ENCODE results near the gene UCP3. TPM values are rescaled to one million over a fixed set of nuclear protein-coding genes. Genes with fewer than 3 reads are reported as not detected.

Gene UCP3
- total RNA-seq, 4 donors from 2014 or later, result 0.74 to 2.8 (median 1.2) TPM

- no peak for ATAC-seq (ENCODE audit: low FRiP score)
- no peak for DNase-seq (ENCODE audit: low spot score)
- TF ChIP-seq CTCF (IDR thresholded peaks at IDR 0.05), result no peak
Observed at GRCh38 chr11:74043450-74043849, 34.6 kb upstream of the UCP3 start.

GRCh38 chr11:74037309-74037708 is 28.4 kb upstream of the UCP3 start:
- ATAC-seq (ENCODE audit: low FRiP score) (no peak), DNase-seq (ENCODE audit: low spot score) (no peak)

GRCh38 chr11:74035264-74035663 is 26.4 kb upstream of the UCP3 start:
- ATAC-seq (ENCODE audit: low FRiP score) (no peak), DNase-seq (ENCODE audit: low spot score) (no peak)
- no peak for TF ChIP-seq CTCF (IDR thresholded peaks at IDR 0.05)

More at GRCh38 chr11:74037309-74037708, 28.4 kb upstream of the UCP3 start:
- no peak for TF ChIP-seq CTCF (IDR thresholded peaks at IDR 0.05)

GRCh38 chr11:74033046-74033445 is 24.2 kb upstream of the UCP3 start:
- DNase-seq (ENCODE audit: low spot score) (no peak), ATAC-seq (ENCODE audit: low FRiP score) (no peak)
- no peak for TF ChIP-seq CTCF (IDR thresholded peaks at IDR 0.05)

GRCh38 chr11:74030723-74031676 is 22.1 kb upstream of the UCP3 start:
- TF ChIP-seq CTCF (IDR thresholded peaks at IDR 0.05), result no peak
- DNase-seq (ENCODE audit: low spot score) (no peak), ATAC-seq (ENCODE audit: low FRiP score) (peak; percentile 82)

- TF ChIP-seq CTCF (IDR thresholded peaks at IDR 0.05), result no peak
- ATAC-seq (ENCODE audit: low FRiP score), result no peak
- DNase-seq (ENCODE audit: low spot score), result no peak
Observed at GRCh38 chr11:74025467-74026166, 16.7 kb upstream of the UCP3 start.

Measured in omental fat pad (tissue), 4 donors.